NCI-H1092 treated with DMSO at 0.1 percent for 48 hours (cell line): ENCODE measurements around the gene OR52N4.
"Not testable (repeated sequence)": the region's sequence is repeated elsewhere in the genome, so short reads cannot be mapped to it uniquely, and the experiment has no call there.

Experiments
- DNase-seq: peaks from one replicate; lab custom pipeline; 2025; lab: John Stamatoyannopoulos, UW

OR52N4 gene

GRCh38 chr11:5753943-5754342 lies at the start of gene OR52N4:
Gene OR52N4, plus strand, starts transcription at chr11:5754243. Its CDS starts 498 bp downstream, at chr11:5754741.
- no peak for DNase-seq

GRCh38 chr11:5705688-5706087 lies 48.4 kb upstream of the OR52N4 start:
- no peak for DNase-seq

- no peak for DNase-seq
Measured at GRCh38 chr11:5712507-5712906, 41.5 kb upstream of the OR52N4 start.

DNA sequence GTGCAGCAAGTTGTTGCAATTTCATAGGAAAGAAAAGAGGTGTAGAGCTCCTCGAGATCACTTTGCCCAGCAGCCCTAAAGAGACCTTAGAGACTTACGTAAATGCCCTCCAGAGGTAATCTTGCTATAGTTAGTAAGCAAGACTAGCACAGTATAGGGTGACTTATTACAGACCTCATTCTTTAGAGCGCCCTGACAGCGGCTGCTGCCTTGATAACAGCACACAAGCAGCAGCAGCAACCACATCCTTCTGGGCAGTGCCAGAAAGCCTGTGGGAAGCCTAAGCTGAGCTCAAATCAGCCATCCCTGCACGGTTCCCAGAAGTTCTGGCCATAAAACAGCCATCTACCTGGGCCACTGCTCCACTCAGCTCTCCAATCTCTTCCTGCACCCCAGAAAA lies 40.3 kb upstream of the OR52N4 start:
- no peak for DNase-seq

GRCh38 chr11:5716518-5716917 lies 37.5 kb upstream of the OR52N4 start:
- not testable (repeated sequence) for DNase-seq

DNA sequence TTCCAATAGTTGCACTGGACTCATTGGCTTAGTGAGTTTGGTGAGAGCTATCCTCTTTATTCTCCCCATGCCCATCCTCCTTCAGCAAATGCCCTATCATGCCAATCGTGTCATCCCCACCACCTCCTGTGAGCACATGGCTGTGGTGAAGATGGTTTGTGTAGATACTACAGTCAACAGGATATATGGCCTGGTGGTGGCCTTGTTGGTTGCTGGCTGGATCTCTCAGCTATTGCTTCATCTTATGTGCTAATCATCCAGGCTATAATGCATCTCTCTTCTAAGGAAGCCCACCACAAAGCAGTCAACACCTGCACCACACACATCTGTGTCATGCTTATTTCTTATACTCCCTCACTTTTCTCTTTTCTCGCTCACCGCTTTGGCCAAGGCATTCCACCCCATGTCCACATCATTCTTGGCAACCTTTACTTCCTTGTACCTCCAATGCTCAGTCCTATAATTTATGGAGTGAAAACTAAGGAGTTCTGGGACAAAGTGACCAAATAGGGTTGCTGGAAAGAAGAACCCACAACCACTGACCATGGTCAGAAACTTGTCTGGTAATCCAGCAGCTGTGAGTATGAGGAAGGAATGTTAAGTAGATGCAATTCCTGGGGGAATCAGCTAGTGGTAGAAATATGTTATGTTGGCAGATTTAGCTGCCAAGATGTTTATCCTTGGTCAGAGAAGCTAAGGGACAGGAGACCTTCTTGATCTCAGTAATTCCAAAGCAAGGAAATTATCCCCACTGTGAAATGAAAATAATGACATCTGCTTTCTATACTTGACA lies 34.1 kb upstream of the OR52N4 start:
- no peak for DNase-seq

DNA sequence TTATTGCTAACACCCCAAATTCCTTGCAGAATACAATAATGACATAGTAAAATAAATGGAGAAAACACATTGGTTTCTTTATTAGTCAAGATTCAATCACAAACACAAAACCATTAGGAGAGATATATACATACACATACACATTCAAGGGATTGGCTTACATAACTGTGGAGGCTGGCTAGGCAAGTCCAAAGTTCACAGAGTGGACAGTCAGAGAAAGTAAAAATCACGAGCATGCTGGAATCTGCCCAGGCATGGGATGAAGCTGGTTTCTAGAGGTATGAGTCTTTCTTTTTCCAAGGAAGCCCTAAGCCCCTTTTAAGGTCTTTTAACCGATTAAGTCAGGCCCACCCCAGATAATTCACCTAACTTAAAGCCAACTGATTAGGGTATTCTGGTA lies 31.4 kb upstream of the OR52N4 start:
- no peak for DNase-seq

GRCh38 chr11:5726351-5726750 lies 27.7 kb upstream of the OR52N4 start:
- no peak for DNase-seq

DNA sequence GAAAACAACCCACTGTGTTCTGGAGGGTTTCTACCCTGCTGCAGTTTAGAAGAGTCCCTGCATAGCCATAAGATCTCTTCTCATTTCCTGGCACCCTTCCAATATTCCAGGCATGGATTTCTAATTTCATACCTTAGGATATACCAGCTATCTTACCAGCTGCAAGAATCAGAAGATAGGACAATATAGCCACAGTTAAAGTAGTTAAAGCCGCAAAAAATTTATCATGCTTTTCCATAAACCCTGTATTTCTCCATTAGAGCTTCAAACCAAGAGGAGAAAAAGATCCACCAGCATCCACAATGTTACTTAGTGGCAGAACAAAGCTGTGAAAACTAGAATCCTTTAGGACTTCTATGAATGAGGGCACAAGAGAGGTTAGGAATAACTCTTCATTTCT lies 26.4 kb upstream of the OR52N4 start:
- no peak for DNase-seq

DNA sequence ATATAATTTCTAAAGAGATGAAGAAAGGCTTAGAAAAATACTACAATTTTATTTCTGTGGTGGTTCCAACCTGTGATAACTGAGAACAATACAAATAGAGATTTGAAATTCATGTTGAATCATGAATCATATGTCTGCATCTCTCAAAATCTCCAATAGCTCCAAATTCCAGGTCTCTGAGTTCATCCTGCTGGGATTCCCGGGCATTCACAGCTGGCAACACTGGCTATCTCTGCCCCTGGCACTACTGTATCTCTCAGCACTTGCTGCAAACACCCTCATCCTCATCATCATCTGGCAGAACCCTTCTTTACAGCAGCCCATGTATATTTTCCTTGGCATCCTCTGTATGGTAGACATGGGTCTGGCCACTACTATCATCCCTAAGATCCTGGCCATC lies 17.6 kb upstream of the OR52N4 start, which contains the start of gene OR56B1:
OR56B1 (plus strand) TSS at position 53 of the 400 bp plus-strand sequence; CDS start at position 122, 69 bp downstream.
- no peak for DNase-seq

DNA sequence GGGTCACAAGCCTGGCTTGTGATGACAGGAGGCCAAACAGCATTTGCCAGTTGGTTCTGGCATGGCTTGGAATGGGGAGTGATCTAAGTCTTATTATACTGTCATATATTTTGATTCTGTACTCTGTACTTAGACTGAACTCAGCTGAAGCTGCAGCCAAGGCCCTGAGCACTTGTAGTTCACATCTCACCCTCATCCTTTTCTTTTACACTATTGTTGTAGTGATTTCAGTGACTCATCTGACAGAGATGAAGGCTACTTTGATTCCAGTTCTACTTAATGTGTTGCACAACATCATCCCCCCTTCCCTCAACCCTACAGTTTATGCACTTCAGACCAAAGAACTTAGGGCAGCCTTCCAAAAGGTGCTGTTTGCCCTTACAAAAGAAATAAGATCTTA lies 17.0 kb upstream of the OR52N4 start:
- DNase-seq: no peak

GRCh38 chr11:5737670-5738392 lies 16.2 kb upstream of the OR52N4 start:
- no peak for DNase-seq

- DNase-seq: no peak
Measured at GRCh38 chr11:5738431-5738830, 15.6 kb upstream of the OR52N4 start.

- DNase-seq: no peak
Measured at GRCh38 chr11:5746614-5747013, 7.4 kb upstream of the OR52N4 start.

GRCh38 chr11:5749836-5750235 lies 4.2 kb upstream of the OR52N4 start:
- no peak for DNase-seq

DNA sequence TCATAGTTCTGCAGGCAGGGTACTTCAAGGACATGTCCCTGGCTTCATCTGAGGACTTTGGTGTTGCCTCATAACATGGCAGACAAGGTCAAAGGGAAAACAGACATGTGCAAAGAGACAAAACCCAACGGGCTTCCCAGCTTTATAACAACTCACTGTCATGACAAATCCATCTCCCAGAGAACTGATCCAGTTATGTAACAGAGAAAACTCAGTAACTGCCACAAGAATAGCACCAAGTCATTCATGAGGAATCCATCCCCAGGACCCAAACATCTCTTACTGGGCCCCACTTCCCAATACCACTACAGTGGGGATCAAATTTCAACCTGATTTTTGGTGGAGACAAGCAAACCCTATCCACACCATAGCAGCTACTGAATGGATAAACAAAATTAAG lies 13.0 kb downstream of the OR52N4 start:
- DNase-seq: no peak

GRCh38 chr11:5783255-5783654 lies 29.2 kb downstream of the OR52N4 start, which contains the start of gene OR52N5:
Gene OR52N5, minus strand, starts transcription at chr11:5783355. Its CDS starts 4,721 bp downstream, at chr11:5778634.
- DNase-seq: no peak

DNA sequence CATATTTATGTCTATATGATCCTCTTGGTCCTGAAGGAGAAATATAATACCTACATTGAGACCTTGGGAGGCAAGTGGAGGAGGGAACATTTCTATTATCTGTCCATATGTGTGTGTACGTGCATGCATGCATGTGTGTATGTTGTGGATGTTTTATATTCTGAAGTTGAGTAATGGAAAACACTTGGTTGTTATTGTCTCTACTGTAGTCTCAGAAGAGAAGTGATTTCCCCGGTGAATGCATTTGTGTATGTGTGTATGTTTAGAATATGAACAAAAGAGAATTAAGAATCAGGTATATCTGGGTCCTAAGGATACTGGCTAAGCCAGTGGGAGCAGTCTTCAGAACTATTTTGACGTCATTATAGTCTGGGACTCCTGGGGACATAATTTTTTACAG lies 37.1 kb downstream of the OR52N4 start, which contains the start of gene OR52N1:
OR52N1 (minus strand) TSS at position 101 of the 400 bp plus-strand sequence. CDS start 2,449 bp downstream, outside the sequence.
- no peak for DNase-seq

DNA sequence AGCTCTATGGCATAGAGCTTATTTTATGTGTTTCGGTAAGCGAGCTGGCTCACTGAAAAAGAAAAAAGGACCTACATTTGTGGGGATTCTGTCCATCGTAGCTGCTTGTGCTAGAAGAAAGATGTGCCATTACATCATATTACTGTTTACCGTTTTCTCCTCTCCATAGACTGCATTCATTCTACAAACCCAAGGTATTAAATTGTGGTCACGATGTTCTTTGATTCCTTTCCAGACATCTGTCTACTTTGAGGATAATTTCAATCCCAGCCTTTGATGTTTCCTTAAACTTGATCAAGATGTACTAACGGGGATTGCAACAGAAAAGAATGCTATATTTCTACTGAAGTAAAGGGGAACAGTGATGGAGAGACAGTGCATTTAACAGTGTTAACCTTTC lies 42.5 kb downstream of the OR52N4 start:
- no peak for DNase-seq

- no peak for DNase-seq
Measured at GRCh38 chr11:5803982-5804381, 49.9 kb downstream of the OR52N4 start.
